ENCODE results near the gene NXPE1. TPM values are rescaled to one million over a fixed set of nuclear protein-coding genes. Genes with fewer than 3 reads are reported as not detected.

NXPE1 gene
- total RNA-seq, 3 donors from 2014 or later (not counting 1 experiment from before 2014, with no cell fraction given) = not detected

DNA sequence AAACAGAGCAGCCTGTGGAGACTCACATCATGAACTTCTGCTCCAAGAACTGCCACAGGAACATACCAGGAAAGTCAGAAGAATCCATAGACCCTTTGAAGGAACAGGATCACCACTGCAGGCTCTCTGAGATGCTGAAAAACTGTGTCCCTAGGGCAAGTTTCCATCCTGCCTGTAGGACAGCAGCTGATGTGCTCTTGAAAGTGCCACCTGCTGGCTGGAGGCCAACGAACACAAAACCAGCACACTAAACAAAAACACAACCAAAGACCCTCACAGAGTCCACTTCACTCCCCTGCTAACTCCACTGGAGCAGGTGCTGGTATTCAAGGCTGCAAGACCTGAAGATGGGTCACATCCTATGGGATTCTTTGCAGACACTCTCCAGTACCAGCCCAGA is 12.0 kb upstream of the NXPE1 start:
- no peak for ATAC-seq
- no peak for TF ChIP-seq CTCF (IDR thresholded peaks at IDR 0.05)
- H3K36me3 ChIP-seq (ENCODE audit: control insufficient read depth, insufficient read depth, low read length) = no peaks in the 10 kb centered on the region
- H3K4me1 ChIP-seq (ENCODE audit: control insufficient read depth, insufficient read depth, low read length) = no peaks in the 10 kb centered on the region
- intact Hi-C loops (cut with micrococcal nuclease) = no loop called here
- WGBS (ENCODE audit: insufficient coverage) = 42% methylated on average over 1 of the region's 1 CpG
- Mint-ChIP-seq H3K9me3 (peaks cover 0 to 2% of the 10 kb centered on the region in 2 donors), H3K27ac (no peak overlapping the region), H3K27me3 (ENCODE audit: low read depth in 2 of 2) (peaks cover 2 to 7% of the 10 kb centered on the region in 2 donors), H3K36me3 (no peaks in the 10 kb centered on the region), H3K4me3 (no peak overlapping the region), H3K4me1 (no peaks in the 10 kb centered on the region)
- no peaks in the 10 kb centered on the region for H3K9me3 ChIP-seq (ENCODE audit: control insufficient read depth, insufficient read depth, low read length)
- H3K27me3 ChIP-seq (ENCODE audit: control insufficient read depth, insufficient read depth, low read length) = no peaks in the 10 kb centered on the region
- no peak overlapping the region for H3K4me3 ChIP-seq (ENCODE audit: low read length)
- H3K27ac ChIP-seq (ENCODE audit: low read length) = no peak overlapping the region
- no peak for DNase-seq

DNA sequence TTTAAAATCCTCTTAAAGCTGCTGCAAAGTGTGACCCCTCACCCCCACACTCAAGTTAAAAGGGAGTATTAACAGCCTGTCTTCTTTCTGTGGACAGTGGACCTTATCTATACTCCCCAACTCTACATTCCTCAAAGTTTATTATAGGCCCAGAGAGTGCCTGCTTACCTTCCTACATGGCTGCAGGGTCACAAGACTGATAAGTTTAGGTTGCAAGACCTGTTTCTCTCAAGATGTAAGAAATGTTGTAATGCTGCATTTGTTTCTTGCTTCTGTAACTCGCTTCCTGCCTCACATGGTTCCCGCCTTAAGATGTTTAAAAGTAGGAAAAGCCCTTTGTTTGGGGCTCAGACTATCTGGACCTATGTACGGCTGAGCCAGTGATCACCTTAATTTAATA is 10.1 kb upstream of the NXPE1 start:
- no peak for ATAC-seq
- DNase-seq = no peak
- TF ChIP-seq CTCF (IDR thresholded peaks at IDR 0.05) = no peak
- no peaks in the 10 kb centered on the region for H3K4me1 ChIP-seq (ENCODE audit: control insufficient read depth, insufficient read depth, low read length)
- Mint-ChIP-seq H3K36me3 (no peaks in the 10 kb centered on the region), H3K27ac (no peak overlapping the region), H3K4me3 (no peak overlapping the region), H3K4me1 (no peaks in the 10 kb centered on the region), H3K9me3 (peaks cover 0 to 2% of the 10 kb centered on the region in 2 donors), H3K27me3 (ENCODE audit: low read depth in 2 of 2) (peaks cover 2 to 7% of the 10 kb centered on the region in 2 donors)
- WGBS (ENCODE audit: insufficient coverage) = 91% methylated on average over 3 of the region's 3 CpGs
- no peak overlapping the region for H3K4me3 ChIP-seq (ENCODE audit: low read length)
- no peaks in the 10 kb centered on the region for H3K27me3 ChIP-seq (ENCODE audit: control insufficient read depth, insufficient read depth, low read length)
- intact Hi-C loops (cut with micrococcal nuclease) = no loop called here
- no peaks in the 10 kb centered on the region for H3K9me3 ChIP-seq (ENCODE audit: control insufficient read depth, insufficient read depth, low read length)
- H3K27ac ChIP-seq (ENCODE audit: low read length) = no peak overlapping the region
- H3K36me3 ChIP-seq (ENCODE audit: control insufficient read depth, insufficient read depth, low read length) = no peaks in the 10 kb centered on the region

GRCh38 chr11:114566276-114566675 is 6.6 kb upstream of the NXPE1 start:
- Histone ChIP-seq H3K36me3 (ENCODE audit: control insufficient read depth, insufficient read depth, low read length) (no peaks in the 10 kb centered on the region), H3K9me3 (ENCODE audit: control insufficient read depth, insufficient read depth, low read length) (no peaks in the 10 kb centered on the region), H3K4me1 (ENCODE audit: control insufficient read depth, insufficient read depth, low read length) (no peaks in the 10 kb centered on the region), H3K27ac (ENCODE audit: low read length) (no peak overlapping the region), H3K4me3 (ENCODE audit: low read length) (no peak overlapping the region), H3K27me3 (ENCODE audit: control insufficient read depth, insufficient read depth, low read length) (peaks cover 2% of the 10 kb centered on the region)
- ATAC-seq (no peak), DNase-seq (no peak)
- Mint-ChIP-seq H3K4me3 (no peak overlapping the region), H3K9me3 (peaks cover 0 to 2% of the 10 kb centered on the region in 2 donors), H3K27ac (no peak overlapping the region), H3K4me1 (no peaks in the 10 kb centered on the region), H3K27me3 (ENCODE audit: low read depth in 2 of 2) (peaks cover 5 to 14% of the 10 kb centered on the region in 2 donors), H3K36me3 (no peaks in the 10 kb centered on the region)
- WGBS (ENCODE audit: insufficient coverage) = 76% methylated on average over 2 of the region's 2 CpGs
- no peak for TF ChIP-seq CTCF (IDR thresholded peaks at IDR 0.05)
- intact Hi-C loops (cut with micrococcal nuclease) = no loop called here

DNA sequence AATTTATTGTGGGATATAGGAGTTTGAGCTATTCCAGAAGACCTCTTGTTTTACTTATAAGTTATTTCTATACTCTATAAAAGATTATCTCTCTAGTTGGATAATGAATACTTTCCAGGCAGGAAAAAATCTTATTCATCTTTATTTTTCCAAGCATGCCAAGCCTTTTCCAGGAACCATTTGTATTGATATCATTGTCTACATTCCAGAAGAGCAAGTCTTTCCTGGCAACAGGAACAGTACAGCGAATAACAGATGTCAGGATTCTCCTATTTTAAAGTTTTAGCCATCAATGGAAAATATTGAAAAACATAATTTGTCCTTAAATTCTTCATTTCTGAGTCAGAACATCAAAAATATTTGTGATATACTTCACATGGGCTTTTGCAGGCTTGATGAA is 5.2 kb upstream of the NXPE1 start:
- ATAC-seq = no peak
- peaks cover 2% of the 10 kb centered on the region for H3K27me3 ChIP-seq (ENCODE audit: control insufficient read depth, insufficient read depth, low read length)
- H3K36me3 ChIP-seq (ENCODE audit: control insufficient read depth, insufficient read depth, low read length) = no peaks in the 10 kb centered on the region
- intact Hi-C loops (cut with micrococcal nuclease) = no loop called here
- no peak overlapping the region for H3K27ac ChIP-seq (ENCODE audit: low read length)
- peaks cover 0 to 2% of the 10 kb centered on the region in 2 donors for H3K9me3 Mint-ChIP-seq
- TF ChIP-seq CTCF (IDR thresholded peaks at IDR 0.05) = no peak
- H3K9me3 ChIP-seq (ENCODE audit: control insufficient read depth, insufficient read depth, low read length) = no peaks in the 10 kb centered on the region
- no peak overlapping the region for H3K27ac Mint-ChIP-seq
- WGBS (ENCODE audit: insufficient coverage) = 79% methylated on average over 1 of the region's 1 CpG
- H3K27me3 Mint-ChIP-seq (ENCODE audit: low read depth in 2 of 2) = peaks cover 3 to 12% of the 10 kb centered on the region in 2 donors
- no peaks in the 10 kb centered on the region for H3K36me3 Mint-ChIP-seq
- H3K4me3 Mint-ChIP-seq = no peak overlapping the region
- H3K4me1 Mint-ChIP-seq = no peaks in the 10 kb centered on the region
- no peaks in the 10 kb centered on the region for H3K4me1 ChIP-seq (ENCODE audit: control insufficient read depth, insufficient read depth, low read length)
- H3K4me3 ChIP-seq (ENCODE audit: low read length) = no peak overlapping the region
- DNase-seq = no peak
